Measurements from ENCODE around the gene GALNT6. TPM values are rescaled to one million over a fixed set of nuclear protein-coding genes. Genes with fewer than 3 reads are reported as not detected.

The GALNT6 gene
- total and polyA plus RNA-seq, 9 of the 15 experiments (the other 6 are each of a cell fraction or from before 2014, with no cell fraction given) = 1.5 to 8.6 (median 5.1) TPM

DNA sequence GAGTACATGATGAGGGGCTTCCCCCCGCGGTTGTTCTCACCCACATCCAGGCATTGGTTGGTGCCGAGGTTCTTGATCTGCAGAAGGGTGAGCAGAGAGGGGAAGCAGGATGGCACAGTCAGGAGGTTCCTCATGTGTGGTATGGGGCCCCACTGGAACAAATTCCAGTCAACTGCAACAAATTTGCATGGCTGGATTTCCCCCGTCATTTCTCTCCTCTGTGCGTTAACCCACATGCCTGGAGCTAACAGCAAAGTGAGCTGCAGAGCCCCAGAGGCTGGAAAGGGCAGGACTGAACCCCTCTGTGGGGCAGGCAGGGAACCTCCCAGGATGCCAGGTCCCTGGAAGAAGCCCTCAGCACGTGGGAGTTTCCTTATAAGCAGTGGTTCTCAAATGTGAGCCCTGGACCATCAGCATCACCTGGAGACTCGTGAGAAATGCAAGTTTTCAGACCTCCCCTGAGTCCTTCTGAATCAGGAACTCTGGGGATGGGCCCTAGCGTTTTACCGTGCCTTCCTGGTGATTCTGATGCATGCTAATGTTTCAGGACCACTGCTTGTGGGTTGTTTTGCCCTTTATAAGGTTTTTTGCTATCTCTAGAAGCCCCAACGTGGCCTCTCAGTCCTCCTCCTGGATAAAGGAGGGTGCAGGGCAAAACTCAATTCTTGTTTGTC lies 33.7 kb downstream of the GALNT6 start:
- H2AFZ ChIP-seq (ENCODE audit: low read depth, low read length) = no peak overlapping the region
- BruUV-seq (replicated peaks) = no TSS peak
- in situ Hi-C loops (cut with MboI) (no loop called here), intact Hi-C loops (cut with micrococcal nuclease) (no loop called here)
- WGBS (ENCODE audit: insufficient coverage, low coverage, missing lambda C conversion rate) = 51% methylated on average over 10 of the region's 10 CpGs
- no peak overlapping the region for H3K27ac ChIP-seq (ENCODE audit: extremely low read depth, low read depth, low read length)
- ATAC-seq = no peak
- DNase-seq (ENCODE audit: extremely low read depth in 1 of 4, low spot score in 3 of 4) = no peak
- TF ChIP-seq ZNF696 (CRISPR knock-in tag; conservative IDR thresholded peaks at IDR 0.05) = no peak
- TF ChIP-seq, protein P1, sequence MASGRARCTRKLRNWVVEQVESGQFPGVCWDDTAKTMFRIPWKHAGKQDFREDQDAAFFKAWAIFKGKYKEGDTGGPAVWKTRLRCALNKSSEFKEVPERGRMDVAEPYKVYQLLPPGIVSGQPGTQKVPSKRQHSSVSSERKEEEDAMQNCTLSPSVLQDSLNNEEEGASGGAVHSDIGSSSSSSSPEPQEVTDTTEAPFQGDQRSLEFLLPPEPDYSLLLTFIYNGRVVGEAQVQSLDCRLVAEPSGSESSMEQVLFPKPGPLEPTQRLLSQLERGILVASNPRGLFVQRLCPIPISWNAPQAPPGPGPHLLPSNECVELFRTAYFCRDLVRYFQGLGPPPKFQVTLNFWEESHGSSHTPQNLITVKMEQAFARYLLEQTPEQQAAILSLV (tag; IDR thresholded peaks at IDR 0.05) = no peak
- TF ChIP-seq ZFX (CRISPR knock-in tag; IDR thresholded peaks at IDR 0.05) = no peak
- TF ChIP-seq SREBF2 (CRISPR knock-in tag; IDR thresholded peaks at IDR 0.05) = no peak
- no peak for TF ChIP-seq TBP (optimal IDR thresholded peaks at IDR 0.05; ENCODE audit: low read depth, low read length)
- peak; percentile 26 for FAIRE-seq
- H3K9me1 ChIP-seq (ENCODE audit: control insufficient read depth, insufficient read depth, low read length) = no peaks in the 10 kb centered on the region
- POLR2A ChIA-PET = no interaction called here
- no peak overlapping the region for H3K9ac ChIP-seq (ENCODE audit: insufficient read depth in 1 of 2, low read depth in 2 of 2, low read length in 2 of 2)
- no peaks in the 10 kb centered on the region for H3K27me3 ChIP-seq (ENCODE audit: control insufficient read depth in 2 of 2, insufficient read depth in 2 of 2, low read length in 2 of 2)
- H3K4me3 ChIP-seq = no peak overlapping the region
- H3K9me3 ChIP-seq (replicated peaks; ENCODE audit: control insufficient read depth, insufficient read depth, low read depth, low read length) = no peaks in the 10 kb centered on the region
- CTCF ChIA-PET (ENCODE audit: low intra/inter-chr PET ratio) = no interaction called here
- H3K4me1 ChIP-seq (replicated peaks in 1 of 2; ENCODE audit: control insufficient read depth in 2 of 2, insufficient read depth in 2 of 2, low read length in 2 of 2) = peaks cover 14 to 18% of the 10 kb centered on the region in 2 experiments
- H3K36me3 ChIP-seq (ENCODE audit: control insufficient read depth, insufficient read depth, low read length) = no peaks in the 10 kb centered on the region
- H4K20me1 ChIP-seq (replicated peaks; ENCODE audit: control insufficient read depth, insufficient read depth, low read length) = no peaks in the 10 kb centered on the region
- no peak overlapping the region for H3K4me2 ChIP-seq (ENCODE audit: insufficient read depth, low read length)
- no peaks in the 10 kb centered on the region for H3K79me2 ChIP-seq (ENCODE audit: control insufficient read depth, insufficient read depth, low read length)
